HG02938 (cell line): ENCODE measurements around the gene MRPL14.
"Not testable (repeated sequence)": the region's sequence is repeated elsewhere in the genome, so short reads cannot be mapped to it uniquely, and the experiment has no call there.

Experiments
- ATAC-seq: cut with Tn5 transposase; IDR thresholded peaks from one replicate; pipeline ENCODE4 v1.9.1; 2021; ENCODE audit warnings: mild to moderate bottlenecking, moderate library complexity; ENCODE audit not compliant: unreplicated experiment

The MRPL14 gene

GRCh38 chr6:44102527-44102926 is 24.7 kb downstream of the MRPL14 start:
- ATAC-seq = no peak

- ATAC-seq = no peak
Measured at GRCh38 chr6:44101832-44102231, 25.4 kb downstream of the MRPL14 start.

GRCh38 chr6:44100088-44100550 is 27.1 kb downstream of the MRPL14 start:
- ATAC-seq = no peak

GRCh38 chr6:44099192-44099591 is 28.1 kb downstream of the MRPL14 start:
- no peak for ATAC-seq

GRCh38 chr6:44097782-44098317 is 29.4 kb downstream of the MRPL14 start:
- no peak for ATAC-seq

GRCh38 chr6:44096612-44097011 is 30.6 kb downstream of the MRPL14 start:
- ATAC-seq = no peak

- ATAC-seq = not testable (repeated sequence)
Measured at GRCh38 chr6:44095243-44095623, 32.0 kb downstream of the MRPL14 start.

- ATAC-seq = no peak
Measured at GRCh38 chr6:44094403-44095242, 32.6 kb downstream of the MRPL14 start.

DNA sequence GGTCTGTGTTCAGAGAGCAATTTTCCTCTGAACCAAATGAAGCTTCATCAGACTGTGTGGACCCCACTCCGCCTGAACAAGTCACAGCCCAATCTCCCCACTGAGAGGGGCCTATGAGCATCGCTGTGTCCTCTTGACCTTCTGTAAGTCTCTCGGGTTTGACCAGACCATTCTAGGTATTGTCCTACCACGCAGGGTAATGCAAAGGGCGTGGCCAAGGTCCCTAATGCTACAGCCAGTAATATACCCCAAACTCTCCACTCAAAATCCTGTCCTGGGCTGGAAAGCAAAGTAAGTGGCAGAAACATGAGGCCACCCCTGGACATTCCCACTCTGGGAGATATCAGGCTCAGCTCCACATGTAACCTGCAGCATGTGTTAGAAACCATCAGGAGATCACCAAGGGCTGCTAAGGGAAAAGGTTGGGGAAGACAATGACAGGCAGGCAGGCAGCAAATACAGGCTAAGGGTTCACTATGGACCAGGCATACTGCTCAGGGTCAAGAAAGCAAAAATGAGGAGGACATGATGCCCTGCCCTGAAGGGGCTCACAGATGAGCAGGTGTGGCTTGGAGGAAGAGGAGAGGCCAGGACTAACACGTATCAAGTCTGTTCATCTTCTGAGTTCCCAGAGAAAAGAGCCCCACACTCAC is 33.4 kb downstream of the MRPL14 start:
- ATAC-seq = no peak

GRCh38 chr6:44093066-44093465 is 34.2 kb downstream of the MRPL14 start:
- no peak for ATAC-seq

- no peak for ATAC-seq
Measured at GRCh38 chr6:44091981-44092884, 35.0 kb downstream of the MRPL14 start.

GRCh38 chr6:44091356-44091755 is 35.9 kb downstream of the MRPL14 start:
- ATAC-seq = not testable (repeated sequence)

GRCh38 chr6:44090465-44090864 is 36.8 kb downstream of the MRPL14 start:
- ATAC-seq = no peak

- ATAC-seq = no peak
Measured at GRCh38 chr6:44088827-44089590, 38.2 kb downstream of the MRPL14 start.

- no peak for ATAC-seq
Measured at GRCh38 chr6:44087623-44088022, 39.6 kb downstream of the MRPL14 start.

DNA sequence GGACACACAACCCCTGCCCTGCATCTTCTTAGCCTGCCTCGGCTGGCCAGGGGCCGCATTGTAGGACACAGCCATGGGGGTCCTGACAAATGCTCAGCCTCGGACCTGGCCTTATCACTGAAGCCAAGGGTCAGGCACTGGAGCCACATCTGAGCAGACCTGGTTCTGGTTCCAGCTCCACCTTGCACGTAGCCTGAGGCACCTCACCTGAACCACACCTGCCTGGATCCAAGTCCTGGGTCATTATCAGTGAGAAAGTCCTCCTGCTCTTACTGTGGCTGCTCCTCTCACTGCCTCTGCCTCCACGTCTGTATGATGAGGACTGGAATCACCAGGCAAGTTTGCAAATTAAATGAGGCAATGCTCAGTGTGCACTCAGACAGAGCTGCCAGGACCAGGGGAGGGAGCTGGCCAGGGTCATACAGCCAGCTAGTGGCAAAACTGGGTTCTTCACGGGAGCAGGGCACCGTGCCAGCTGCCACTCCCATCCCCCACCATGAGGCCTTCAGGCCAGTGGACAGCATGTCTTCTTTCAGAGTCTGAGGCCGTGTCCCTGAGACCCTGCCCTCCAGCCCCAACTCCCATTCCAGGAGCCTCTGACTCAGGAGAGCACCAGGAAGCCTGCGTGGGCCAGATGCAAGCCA is 40.2 kb downstream of the MRPL14 start:
- no peak for ATAC-seq

DNA sequence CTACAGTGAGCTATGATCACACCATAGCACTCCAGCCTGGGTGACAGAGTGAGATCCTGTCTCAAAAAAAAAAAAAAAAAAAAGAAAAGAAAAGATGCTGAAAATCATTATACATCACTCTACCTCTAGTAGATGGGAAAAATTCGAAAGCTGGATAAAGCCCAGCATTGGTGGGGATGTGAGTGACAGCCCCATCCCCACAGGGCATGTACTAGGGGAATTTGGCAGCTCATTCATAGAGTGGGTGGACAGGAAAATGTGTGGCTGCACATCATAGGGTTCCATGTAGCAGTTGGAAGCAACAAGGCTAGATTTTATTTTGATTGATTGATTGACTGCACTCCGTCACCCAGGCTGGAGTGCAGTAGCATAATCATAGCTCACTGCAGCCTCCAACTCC is 42.0 kb downstream of the MRPL14 start:
- no peak for ATAC-seq

- no peak for ATAC-seq
Measured at GRCh38 chr6:44084231-44085014, 42.8 kb downstream of the MRPL14 start.

GRCh38 chr6:44082872-44083321 is 44.4 kb downstream of the MRPL14 start:
- no peak for ATAC-seq
